Type B pancreatic cell (in vitro differentiated cells): ENCODE results near the gene CTSC. TPM values are rescaled to one million over a fixed set of nuclear protein-coding genes. Genes with fewer than 3 reads are reported as not detected.
A peak's percentile ranks its signal among the peaks of the same experiment; 100 is the strongest.

ENCODE experiments used
- DNase-seq: peaks from one replicate; pipeline ENCODE4 v3.0.0; 2021; ENCODE audit warnings: mixed read lengths; ENCODE audit not compliant: unreplicated experiment; ENCODE audit errors: extremely low spot score
- H3K27ac Mint-ChIP-seq: 2 replicates; pipeline ENCODE4 v1.8.0; 2021; ENCODE audit warnings: mild to moderate bottlenecking, mixed read lengths
- H3K27me3 Mint-ChIP-seq: 2 replicates; pipeline ENCODE4 v1.8.0; 2021; ENCODE audit warnings: mixed read lengths
- H3K36me3 Mint-ChIP-seq: 2 replicates; pipeline ENCODE4 v1.8.0; 2021; ENCODE audit warnings: mixed read lengths
- H3K4me1 Mint-ChIP-seq: one replicate; pipeline ENCODE4 v1.8.0; 2021; ENCODE audit warnings: mixed read lengths; ENCODE audit not compliant: unreplicated experiment
- H3K4me3 Mint-ChIP-seq: 2 replicates; pipeline ENCODE4 v1.8.0; 2021; ENCODE audit warnings: mild to moderate bottlenecking, mixed read lengths
- H3K9me3 Mint-ChIP-seq: 2 replicates; pipeline ENCODE4 v1.8.0; 2021; ENCODE audit warnings: mixed read lengths
- CTCF ChIP-seq: fragments of 200-600 bp; sonication (generic); conservative IDR thresholded peaks from 2 replicates; pipeline ENCODE4 v1.5.0; 2021; ENCODE audit warnings: antibody characterized with exemption, mild to moderate bottlenecking
- total RNA-seq: library from RNA; stranded (reverse); gene quantifications from 2 replicates; pipeline ENCODE4 v1.2.1, GENCODE V29; 2021; ENCODE audit warnings: low replicate concordance

CTSC gene
- total RNA-seq, 1 donor from 2014 or later = 155 TPM

- peaks cover 17% of the 10 kb centered on the region for H3K4me1 Mint-ChIP-seq
- peaks cover 47% of the 10 kb centered on the region for H3K36me3 Mint-ChIP-seq
- no peak overlapping the region for H3K27ac Mint-ChIP-seq
- no peak for TF ChIP-seq CTCF
- H3K9me3 Mint-ChIP-seq = no peaks in the 10 kb centered on the region
- H3K4me3 Mint-ChIP-seq = no peak overlapping the region
- H3K27me3 Mint-ChIP-seq = no peaks in the 10 kb centered on the region
- no peak for DNase-seq
Measured at GRCh38 chr11:88332851-88333250, 4.7 kb downstream of the CTSC start.

GRCh38 chr11:88330826-88331428, 6.6 kb downstream of the CTSC start:
- H3K4me3 Mint-ChIP-seq = peak overlapping the region; percentile 44
- DNase-seq = no peak
- TF ChIP-seq CTCF = no peak
- no peaks in the 10 kb centered on the region for H3K9me3 Mint-ChIP-seq
- no peak overlapping the region for H3K27ac Mint-ChIP-seq
- peaks cover 24% of the 10 kb centered on the region for H3K4me1 Mint-ChIP-seq
- no peaks in the 10 kb centered on the region for H3K27me3 Mint-ChIP-seq
- H3K36me3 Mint-ChIP-seq = peaks cover 51% of the 10 kb centered on the region

- Mint-ChIP-seq H3K4me3 (no peak overlapping the region), H3K9me3 (no peaks in the 10 kb centered on the region), H3K27me3 (no peaks in the 10 kb centered on the region), H3K36me3 (peaks cover 52% of the 10 kb centered on the region), H3K27ac (no peak overlapping the region), H3K4me1 (peaks cover 16% of the 10 kb centered on the region)
- no peak for TF ChIP-seq CTCF
- no peak for DNase-seq
Measured at GRCh38 chr11:88329563-88330250, 7.8 kb downstream of the CTSC start.

GRCh38 chr11:88327462-88328143, 9.9 kb downstream of the CTSC start:
- TF ChIP-seq CTCF = no peak
- Mint-ChIP-seq H3K4me3 (peak overlapping the region; percentile 11), H3K27me3 (no peaks in the 10 kb centered on the region), H3K27ac (no peak overlapping the region), H3K36me3 (peaks cover 61% of the 10 kb centered on the region), H3K9me3 (no peaks in the 10 kb centered on the region), H3K4me1 (peaks cover 16% of the 10 kb centered on the region)
- DNase-seq = no peak

GRCh38 chr11:88327061-88327460, 10.5 kb downstream of the CTSC start:
- TF ChIP-seq CTCF = no peak
- Mint-ChIP-seq H3K4me1 (peaks cover 16% of the 10 kb centered on the region), H3K9me3 (peaks cover 4% of the 10 kb centered on the region), H3K27me3 (no peaks in the 10 kb centered on the region), H3K36me3 (peaks cover 66% of the 10 kb centered on the region), H3K27ac (no peak overlapping the region), H3K4me3 (no peak overlapping the region)
- DNase-seq = no peak
